Measurements from ENCODE around the gene ZSWIM5.
"Not testable (repeated sequence)": the region's sequence is repeated elsewhere in the genome, so short reads cannot be mapped to it uniquely, and the experiment has no call there.

The ZSWIM5 gene

DNA sequence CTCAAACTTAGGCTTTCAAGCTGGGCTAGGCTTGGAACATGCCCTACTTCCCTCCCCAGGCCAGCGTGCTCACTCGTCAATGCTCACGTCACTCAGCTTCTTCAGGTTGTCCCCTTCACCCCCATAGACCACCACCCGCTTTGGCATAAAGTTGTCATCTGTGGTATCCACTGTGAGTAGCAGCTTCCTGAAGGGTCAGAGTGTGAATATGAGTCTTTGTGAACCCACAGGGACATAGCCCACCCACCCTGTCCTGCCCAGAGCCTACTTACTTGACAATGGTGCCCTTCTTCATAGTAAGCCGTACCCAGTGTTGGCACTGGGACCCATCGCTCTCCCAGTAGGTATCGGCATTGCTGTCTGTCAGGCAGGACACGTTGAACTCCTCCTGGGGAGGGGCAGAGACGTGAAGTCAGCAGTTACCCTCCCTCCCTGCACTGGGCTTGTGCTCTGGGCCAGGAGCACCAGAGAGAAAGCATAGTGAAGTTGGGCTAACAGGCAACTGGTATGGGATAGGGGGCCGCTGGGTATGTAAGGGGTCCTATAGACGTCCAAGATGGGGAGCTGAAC, 197.0 kb downstream of the ZSWIM5 start:
- Histone ChIP-seq H3K9me3 (ENCODE audit: control insufficient read depth, insufficient read depth, low read length) (no peaks in the 10 kb centered on the region; the same call in 1 of the 2 replicates), H3K36me3 (ENCODE audit: insufficient read depth, low read length) (no peaks in the 10 kb centered on the region; the same call in 1 of the 2 replicates), H3K9ac (ENCODE audit: low read depth, low read length) (no peak overlapping the region), H3K4me1 (ENCODE audit: insufficient read depth, low read length) (peaks cover 11% of the 10 kb centered on the region)

DNA sequence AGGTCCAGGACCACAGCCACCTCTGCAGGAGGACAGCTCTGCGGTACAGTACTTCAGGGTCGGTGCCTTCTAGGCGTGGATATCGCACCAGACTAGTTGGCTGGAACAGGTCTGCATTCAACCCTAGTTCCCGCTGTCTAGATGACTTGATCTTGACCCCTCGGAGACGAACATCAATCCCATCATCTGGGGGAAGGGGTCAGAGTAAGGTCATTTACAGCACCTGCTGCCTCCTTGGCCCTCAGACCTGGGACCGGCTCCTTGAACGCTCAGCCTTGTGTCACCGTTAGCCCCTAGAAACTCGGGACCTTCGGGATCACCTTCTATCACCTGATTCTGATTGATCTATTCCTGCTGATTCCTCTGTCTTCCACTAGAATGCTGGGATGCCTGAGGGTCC, 197.9 kb downstream of the ZSWIM5 start:
- Histone ChIP-seq H3K9ac (ENCODE audit: low read depth, low read length) (no peak overlapping the region), H3K9me3 (ENCODE audit: control insufficient read depth, insufficient read depth, low read length) (no peaks in the 10 kb centered on the region; the same call in 1 of the 2 replicates), H3K36me3 (ENCODE audit: insufficient read depth, low read length) (no peaks in the 10 kb centered on the region; the same call in none of the 2 replicates), H3K4me1 (ENCODE audit: insufficient read depth, low read length) (peaks cover 11% of the 10 kb centered on the region)

GRCh38 chr1:45008076-45008475, 198.3 kb downstream of the ZSWIM5 start:
- peaks cover 6% of the 10 kb centered on the region for H3K4me1 ChIP-seq (ENCODE audit: insufficient read depth, low read length)
- H3K9me3 ChIP-seq (ENCODE audit: control insufficient read depth, insufficient read depth, low read length): no peaks in the 10 kb centered on the region; the same call in 1 of the 2 replicates
- no peaks in the 10 kb centered on the region; the same call in none of the 2 replicates for H3K36me3 ChIP-seq (ENCODE audit: insufficient read depth, low read length)
- no peak overlapping the region for H3K9ac ChIP-seq (ENCODE audit: low read depth, low read length)

DNA sequence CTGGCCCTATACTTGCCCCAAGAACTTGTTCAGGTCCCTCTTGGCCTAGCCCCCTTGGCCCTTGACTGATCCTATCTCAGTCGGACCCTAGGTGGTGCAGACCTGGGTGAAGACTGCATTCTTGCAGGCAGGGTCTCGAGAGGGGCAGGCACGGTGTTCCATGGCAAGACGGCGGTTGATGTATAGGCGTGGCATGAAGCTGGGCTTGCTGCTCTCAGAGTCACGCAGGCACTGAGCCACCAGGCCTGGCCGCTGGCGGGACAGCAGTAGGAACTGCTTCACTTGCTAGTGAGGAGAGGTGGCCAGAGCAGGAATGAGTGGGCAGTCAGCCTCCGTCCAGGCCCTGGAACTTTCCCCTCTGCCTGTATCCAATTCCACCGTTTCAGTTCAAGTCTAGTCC, 199.1 kb downstream of the ZSWIM5 start:
- H3K36me3 ChIP-seq (ENCODE audit: insufficient read depth, low read length): no peaks in the 10 kb centered on the region; the same call in none of the 2 replicates
- no peak overlapping the region for H3K9ac ChIP-seq (ENCODE audit: low read depth, low read length)
- peaks cover 5% of the 10 kb centered on the region for H3K4me1 ChIP-seq (ENCODE audit: insufficient read depth, low read length)
- H3K9me3 ChIP-seq (ENCODE audit: control insufficient read depth, insufficient read depth, low read length): no peaks in the 10 kb centered on the region; the same call in 1 of the 2 replicates

DNA sequence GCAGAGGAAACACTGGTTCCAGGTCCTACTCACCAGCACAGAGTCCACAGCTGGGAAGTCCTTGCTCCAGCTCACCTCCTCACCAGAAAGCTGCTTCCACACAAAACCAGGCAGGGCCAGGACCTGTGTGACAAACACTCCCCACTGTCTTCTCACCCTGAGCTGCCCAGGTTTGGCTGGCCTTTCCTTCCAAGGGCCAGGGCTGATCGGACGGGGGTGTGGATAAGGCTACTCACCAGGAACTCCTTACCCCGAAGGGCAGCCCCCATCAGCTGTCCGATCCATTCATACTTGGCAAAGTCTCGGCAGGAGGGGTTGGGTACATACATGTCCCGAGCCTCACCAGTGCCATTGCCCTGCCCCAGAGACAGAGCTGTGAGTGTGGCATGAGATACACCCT, 200.6 kb downstream of the ZSWIM5 start:
- H3K36me3 ChIP-seq (ENCODE audit: insufficient read depth, low read length): no peaks in the 10 kb centered on the region; the same call in none of the 2 replicates
- H3K9me3 ChIP-seq (ENCODE audit: control insufficient read depth, insufficient read depth, low read length): no peaks in the 10 kb centered on the region; the same call in 1 of the 2 replicates
- no peak overlapping the region for H3K9ac ChIP-seq (ENCODE audit: low read depth, low read length)
- peaks cover 4% of the 10 kb centered on the region; the same call in 1 of the 2 replicates for H3K4me1 ChIP-seq (ENCODE audit: insufficient read depth, low read length)

- Histone ChIP-seq H3K36me3 (ENCODE audit: insufficient read depth, low read length) (no peaks in the 10 kb centered on the region; the same call in none of the 2 replicates), H3K9me3 (ENCODE audit: control insufficient read depth, insufficient read depth, low read length) (no peaks in the 10 kb centered on the region), H3K4me1 (ENCODE audit: insufficient read depth, low read length) (peaks cover 10% of the 10 kb centered on the region; the same call in 1 of the 2 replicates), H3K9ac (ENCODE audit: low read depth, low read length) (no peak overlapping the region)
Measured at GRCh38 chr1:45004281-45004920, 202.0 kb downstream of the ZSWIM5 start.

DNA sequence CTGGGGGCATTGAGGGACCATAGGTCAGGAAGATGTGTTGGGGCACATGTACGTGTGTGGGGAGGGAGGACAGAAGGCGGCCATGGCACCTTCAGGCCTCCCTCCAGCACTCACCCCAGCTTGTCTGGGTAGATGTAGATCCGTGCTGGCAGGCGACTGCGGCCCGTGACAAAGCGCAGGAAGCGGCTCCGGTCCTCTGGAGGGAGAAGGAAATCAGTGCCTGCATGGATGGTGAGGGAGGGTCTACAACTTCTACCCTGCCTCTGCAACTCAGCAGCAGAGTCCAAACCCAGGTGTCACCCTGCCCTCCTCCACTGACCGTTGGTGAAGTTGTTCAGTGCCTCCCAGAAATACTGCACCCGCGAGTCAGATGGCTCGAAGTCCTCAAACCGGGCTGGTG, 202.7 kb downstream of the ZSWIM5 start:
- Histone ChIP-seq H3K9me3 (ENCODE audit: control insufficient read depth, insufficient read depth, low read length) (no peaks in the 10 kb centered on the region), H3K4me1 (ENCODE audit: insufficient read depth, low read length) (peaks cover 10% of the 10 kb centered on the region; the same call in 1 of the 2 replicates), H3K9ac (ENCODE audit: low read depth, low read length) (no peak overlapping the region), H3K36me3 (ENCODE audit: insufficient read depth, low read length) (no peaks in the 10 kb centered on the region; the same call in none of the 2 replicates)

DNA sequence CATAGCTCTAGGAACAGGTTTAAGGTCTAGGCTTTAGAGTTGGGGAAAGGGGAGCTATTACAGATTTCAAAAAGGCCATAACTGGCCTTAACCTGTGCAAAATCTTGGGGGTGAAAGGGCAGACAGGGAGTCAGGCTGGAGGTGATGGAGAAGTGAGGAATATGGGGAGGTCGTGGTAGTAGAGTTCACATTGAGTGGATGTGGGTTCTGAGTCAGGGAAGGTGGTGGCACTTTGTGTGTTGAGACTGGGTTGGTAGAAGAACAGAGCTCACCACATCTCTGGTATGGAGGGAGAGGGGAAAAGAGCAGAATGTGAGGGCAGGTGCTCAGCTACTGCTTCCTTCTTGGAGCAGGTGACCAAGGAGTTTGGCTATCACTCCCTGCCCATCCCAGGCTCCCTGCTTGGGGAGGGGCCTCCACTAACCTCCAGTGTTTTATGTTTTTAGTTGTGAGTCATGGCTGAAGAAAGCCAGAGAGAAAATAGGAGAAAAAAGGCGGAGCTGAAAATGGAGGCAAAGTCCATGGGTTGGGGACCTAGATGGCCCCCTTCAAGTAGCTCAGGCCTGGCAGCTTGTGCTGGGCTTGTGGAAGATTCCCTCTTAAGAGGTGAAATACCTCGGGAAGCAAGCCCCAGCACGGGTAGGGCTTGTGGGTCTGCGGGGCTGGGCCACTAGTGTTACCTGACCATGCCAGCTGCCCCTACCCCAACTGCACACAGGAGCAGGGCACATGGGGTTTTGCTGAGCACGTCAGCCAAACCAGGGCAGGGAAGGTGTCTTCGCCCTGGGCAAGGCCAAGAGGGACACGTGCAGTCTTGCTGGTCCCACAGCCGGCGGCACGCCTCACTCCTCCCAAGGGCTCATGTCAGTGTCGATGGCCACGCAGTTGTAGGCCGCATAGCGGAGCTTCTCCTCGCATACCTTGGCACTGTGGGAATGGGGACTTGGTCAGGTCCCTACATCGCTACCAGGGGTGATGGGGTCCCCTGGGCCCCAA, 203.5 kb downstream of the ZSWIM5 start:
- H3K4me1 ChIP-seq (ENCODE audit: insufficient read depth, low read length): peaks cover 10% of the 10 kb centered on the region; the same call in 1 of the 2 replicates
- H3K9me3 ChIP-seq (ENCODE audit: control insufficient read depth, insufficient read depth, low read length): no peaks in the 10 kb centered on the region
- H3K9ac ChIP-seq (ENCODE audit: low read depth, low read length): no peak overlapping the region
- H3K36me3 ChIP-seq (ENCODE audit: insufficient read depth, low read length): no peaks in the 10 kb centered on the region; the same call in 1 of the 2 replicates

- not testable (repeated sequence) for H3K4me1 ChIP-seq (ENCODE audit: insufficient read depth, low read length); H3K9ac ChIP-seq (ENCODE audit: low read depth, low read length); H3K36me3 ChIP-seq (ENCODE audit: insufficient read depth, low read length); H3K9me3 ChIP-seq (ENCODE audit: control insufficient read depth, insufficient read depth, low read length)
Measured at GRCh38 chr1:45001576-45001975, 204.8 kb downstream of the ZSWIM5 start.

- Histone ChIP-seq H3K4me1 (ENCODE audit: insufficient read depth, low read length) (peaks cover 10% of the 10 kb centered on the region; the same call in 1 of the 2 replicates), H3K9me3 (ENCODE audit: control insufficient read depth, insufficient read depth, low read length) (no peaks in the 10 kb centered on the region), H3K36me3 (ENCODE audit: insufficient read depth, low read length) (no peaks in the 10 kb centered on the region; the same call in 1 of the 2 replicates), H3K9ac (ENCODE audit: low read depth, low read length) (no peak overlapping the region)
Measured at GRCh38 chr1:45001011-45001481, 205.4 kb downstream of the ZSWIM5 start.

DNA sequence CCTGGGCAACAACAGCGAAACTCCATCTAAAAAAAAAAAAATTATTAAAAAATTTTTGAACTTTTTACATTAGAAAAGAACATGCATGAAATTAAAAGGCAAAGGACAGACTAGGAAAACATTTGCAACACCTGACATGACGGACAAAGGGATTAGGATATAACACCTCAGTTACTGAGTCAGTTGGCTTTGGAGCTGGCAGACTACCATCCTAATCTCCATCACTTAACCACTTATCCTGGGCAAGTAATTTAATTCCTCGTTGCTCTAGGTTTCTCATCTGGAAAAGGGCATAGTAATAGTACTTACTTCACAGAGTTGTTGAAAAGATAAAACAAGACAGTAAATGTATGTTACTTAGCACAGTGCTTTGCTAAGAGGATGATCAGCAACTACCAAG, 207.2 kb downstream of the ZSWIM5 start:
- Histone ChIP-seq H3K36me3 (ENCODE audit: insufficient read depth, low read length) (no peaks in the 10 kb centered on the region; the same call in 1 of the 2 replicates), H3K9me3 (ENCODE audit: control insufficient read depth, insufficient read depth, low read length) (no peaks in the 10 kb centered on the region), H3K4me1 (ENCODE audit: insufficient read depth, low read length) (peaks cover 10% of the 10 kb centered on the region; the same call in 1 of the 2 replicates), H3K9ac (ENCODE audit: low read depth, low read length) (no peak overlapping the region)

GRCh38 chr1:44995467-44996238, 210.8 kb downstream of the ZSWIM5 start:
- no peaks in the 10 kb centered on the region for H3K9me3 ChIP-seq (ENCODE audit: control insufficient read depth, insufficient read depth, low read length)
- H3K4me1 ChIP-seq (ENCODE audit: insufficient read depth, low read length): peaks cover 5% of the 10 kb centered on the region; the same call in 1 of the 2 replicates
- no peaks in the 10 kb centered on the region for H3K36me3 ChIP-seq (ENCODE audit: insufficient read depth, low read length)
- H3K9ac ChIP-seq (ENCODE audit: low read depth, low read length): no peak overlapping the region

DNA sequence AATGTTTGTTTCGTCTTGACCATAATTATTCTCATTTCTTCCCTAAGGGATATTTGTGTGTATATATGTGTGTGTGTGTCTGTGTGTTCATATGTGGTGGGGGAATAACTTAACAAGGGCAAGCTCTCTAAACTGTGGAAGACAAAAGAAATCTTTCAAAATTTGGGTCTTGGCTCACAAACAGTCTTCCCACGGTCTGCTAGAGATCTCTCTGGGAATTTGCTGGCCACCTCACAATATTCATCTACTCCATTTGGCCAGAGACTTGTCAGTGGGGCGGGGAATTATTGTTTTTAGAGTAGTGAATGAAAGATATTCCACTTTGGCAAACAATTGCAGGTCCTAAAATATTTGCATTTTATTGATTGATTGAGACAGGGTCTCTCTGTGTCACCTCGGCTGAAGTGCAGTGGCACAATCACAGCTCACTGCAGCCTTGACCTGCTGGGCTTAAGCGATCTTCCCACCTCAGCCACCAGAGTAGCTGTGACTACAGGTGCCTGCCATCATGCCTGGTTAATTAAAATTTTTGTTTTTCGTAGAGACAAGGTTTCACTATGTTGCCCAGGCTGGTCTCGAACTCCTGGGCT, 212.0 kb downstream of the ZSWIM5 start:
- H3K9me3 ChIP-seq (ENCODE audit: control insufficient read depth, insufficient read depth, low read length): no peaks in the 10 kb centered on the region
- no peak overlapping the region for H3K9ac ChIP-seq (ENCODE audit: low read depth, low read length)

More for the DNA sequence above, 212.0 kb downstream of the ZSWIM5 start:
- H3K36me3 ChIP-seq (ENCODE audit: insufficient read depth, low read length): no peaks in the 10 kb centered on the region
- no peaks in the 10 kb centered on the region for H3K4me1 ChIP-seq (ENCODE audit: insufficient read depth, low read length)

Data from ES-I3 (cell line).